Neural cell (in vitro differentiated cells): ENCODE measurements around the gene CSMD2.

Experiments used
- CTCF ChIP-seq: fragments of 450-650 bp; IDR thresholded peaks from 2 replicates; pipeline ENCODE4 v1.5.1; 2014; ENCODE audit warnings: antibody characterized with exemption, mild to moderate bottlenecking, moderate library complexity; ENCODE audit not compliant: poor library complexity, severe bottlenecking
- EP300 ChIP-seq: fragments of 450-650 bp; conservative IDR thresholded peaks from 2 replicates; pipeline ENCODE4 v1.6.1; 2014; ENCODE audit warnings: antibody characterized with exemption, mild to moderate bottlenecking, moderate library complexity; ENCODE audit not compliant: poor library complexity, severe bottlenecking
- EZH2 ChIP-seq: fragments of 200-600, 300-800 bp; shearing (Covaris generic), sonication (generic); IDR thresholded peaks from 2 replicates; pipeline ENCODE4 v1.6.1; 2014; ENCODE audit warnings: antibody characterized with exemption, low read length, borderline replicate concordance, mild to moderate bottlenecking; ENCODE audit not compliant: insufficient read depth, poor library complexity, severe bottlenecking
- MXI1 ChIP-seq: fragments of 450-650 bp; conservative IDR thresholded peaks from 2 replicates; pipeline ENCODE4 v1.6.1; 2014; ENCODE audit warnings: antibody characterized with exemption, mild to moderate bottlenecking; ENCODE audit not compliant: poor library complexity, severe bottlenecking
- POLR2AphosphoS5 ChIP-seq: IDR thresholded peaks from 2 replicates; pipeline ENCODE4 v1.6.1; 2012
- RAD21 ChIP-seq: fragments of 450-650 bp; conservative IDR thresholded peaks from 2 replicates; pipeline ENCODE4 v1.6.1; 2014; ENCODE audit warnings: antibody characterized with exemption, mild to moderate bottlenecking, moderate library complexity
- REST ChIP-seq: IDR thresholded peaks from 2 replicates; pipeline ENCODE4 v1.6.1; 2012; ENCODE audit warnings: borderline replicate concordance
- SMC3 ChIP-seq: fragments of 450-650 bp; conservative IDR thresholded peaks from 2 replicates; pipeline ENCODE4 v1.6.1; 2014; ENCODE audit warnings: antibody characterized with exemption, mild to moderate bottlenecking, moderate library complexity; ENCODE audit not compliant: poor library complexity
- TAF1 ChIP-seq: IDR thresholded peaks from 2 replicates; pipeline ENCODE4 v1.6.1; 2012; ENCODE audit warnings: low read depth

DNA sequence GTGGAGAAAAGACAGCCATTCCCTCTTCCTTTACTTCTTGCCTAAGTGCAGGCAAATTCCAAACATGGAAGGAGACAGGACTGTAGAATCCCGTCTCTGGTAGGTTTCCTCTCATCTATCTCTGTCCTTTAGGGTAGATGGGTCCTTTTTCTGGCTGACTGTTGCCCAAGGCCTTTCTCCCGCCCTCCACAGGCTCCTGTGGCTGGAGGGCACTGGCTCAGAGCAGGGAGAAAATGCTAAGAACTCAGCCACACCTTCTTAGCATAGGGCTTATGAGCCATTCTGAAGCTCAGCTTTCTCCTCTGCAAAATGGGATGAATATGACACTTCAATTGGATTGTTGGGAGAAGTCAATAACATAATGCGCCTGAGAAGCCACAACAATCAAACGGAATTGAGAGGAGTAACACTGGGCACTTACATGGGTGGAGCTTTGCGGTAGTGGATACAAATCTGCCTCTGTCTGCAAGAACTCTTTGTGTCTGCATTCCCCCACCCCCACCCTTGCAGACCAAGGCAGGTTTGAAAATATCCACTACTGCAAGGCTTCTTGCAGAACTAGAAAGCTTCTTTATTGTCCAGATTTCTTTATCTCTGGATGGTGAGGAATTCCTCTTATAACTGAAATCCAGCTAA lies 94.7 kb downstream of the CSMD2 start:
- TF ChIP-seq CTCF (no peak), EZH2 (no peak), REST (no peak), POLR2AphosphoS5 (no peak), TAF1 (no peak), MXI1 (no peak), RAD21 (no peak), EP300 (no peak), SMC3 (no peak)
